ENCODE results near the gene GRID2.

GRID2 gene

DNA sequence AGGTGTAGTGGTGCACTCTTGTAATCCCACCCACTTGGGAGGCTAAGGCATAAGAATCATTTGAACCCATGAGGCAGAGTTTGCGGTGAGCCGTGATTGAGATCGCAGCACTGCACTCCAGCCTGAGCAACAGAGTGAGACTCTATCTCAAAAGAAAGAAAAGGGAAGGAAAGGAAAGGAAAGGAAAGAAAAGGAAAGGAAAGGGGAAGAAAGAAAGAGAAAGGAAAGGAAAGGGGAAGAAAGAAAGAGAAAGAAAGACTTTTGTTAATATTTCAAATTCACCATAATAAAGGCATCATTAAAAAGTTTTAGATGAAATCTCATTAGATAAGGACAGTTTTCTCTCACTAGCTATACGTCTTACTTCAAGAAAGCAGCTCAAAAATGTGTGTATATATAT lies 864.3 kb downstream of the GRID2 start:
- DNase-seq = no peak
- no peak overlapping the region for H3K4me3 ChIP-seq (ENCODE audit: low read length)
- H3F3A ChIP-seq (ENCODE audit: insufficient read depth, low read length) = no peaks in the 10 kb centered on the region
- H3K27me3 ChIP-seq (replicated peaks; ENCODE audit: insufficient read depth, low read length) = no peaks in the 10 kb centered on the region
- H3K27ac ChIP-seq (ENCODE audit: low read length) = no peak overlapping the region
- no peaks in the 10 kb centered on the region for H3K9me2 ChIP-seq (replicated peaks; ENCODE audit: insufficient read depth, low read length)
- TF ChIP-seq EZH2phosphoT487 (IDR thresholded peaks at IDR 0.05; ENCODE audit: low read length) = no peak
- TF ChIP-seq EZH2 (optimal IDR thresholded peaks at IDR 0.05; ENCODE audit: low read depth, low read length) = no peak
- TF ChIP-seq, protein P1, sequence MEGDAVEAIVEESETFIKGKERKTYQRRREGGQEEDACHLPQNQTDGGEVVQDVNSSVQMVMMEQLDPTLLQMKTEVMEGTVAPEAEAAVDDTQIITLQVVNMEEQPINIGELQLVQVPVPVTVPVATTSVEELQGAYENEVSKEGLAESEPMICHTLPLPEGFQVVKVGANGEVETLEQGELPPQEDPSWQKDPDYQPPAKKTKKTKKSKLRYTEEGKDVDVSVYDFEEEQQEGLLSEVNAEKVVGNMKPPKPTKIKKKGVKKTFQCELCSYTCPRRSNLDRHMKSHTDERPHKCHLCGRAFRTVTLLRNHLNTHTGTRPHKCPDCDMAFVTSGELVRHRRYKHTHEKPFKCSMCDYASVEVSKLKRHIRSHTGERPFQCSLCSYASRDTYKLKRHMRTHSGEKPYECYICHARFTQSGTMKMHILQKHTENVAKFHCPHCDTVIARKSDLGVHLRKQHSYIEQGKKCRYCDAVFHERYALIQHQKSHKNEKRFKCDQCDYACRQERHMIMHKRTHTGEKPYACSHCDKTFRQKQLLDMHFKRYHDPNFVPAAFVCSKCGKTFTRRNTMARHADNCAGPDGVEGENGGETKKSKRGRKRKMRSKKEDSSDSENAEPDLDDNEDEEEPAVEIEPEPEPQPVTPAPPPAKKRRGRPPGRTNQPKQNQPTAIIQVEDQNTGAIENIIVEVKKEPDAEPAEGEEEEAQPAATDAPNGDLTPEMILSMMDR (IDR thresholded peaks at IDR 0.05; ENCODE audit: low read length) = no peak
- no peak overlapping the region for H3K4me2 ChIP-seq (ENCODE audit: low read depth, low read length)
- H3K79me2 ChIP-seq (ENCODE audit: low read length) = no peaks in the 10 kb centered on the region
- H4K20me1 ChIP-seq (ENCODE audit: insufficient read depth, low read length) = no peaks in the 10 kb centered on the region
- no peak overlapping the region for H3K9ac ChIP-seq (ENCODE audit: low read length)
- no peak overlapping the region for H2AFZ ChIP-seq (ENCODE audit: low read length)
- H3K36me3 ChIP-seq (replicated peaks; ENCODE audit: insufficient read depth, low read length) = no peaks in the 10 kb centered on the region
- no peaks in the 10 kb centered on the region for H3K4me1 ChIP-seq (ENCODE audit: low read length)
- no peaks in the 10 kb centered on the region for H3K9me3 ChIP-seq (replicated peaks; ENCODE audit: insufficient read depth, low read length)

DNA sequence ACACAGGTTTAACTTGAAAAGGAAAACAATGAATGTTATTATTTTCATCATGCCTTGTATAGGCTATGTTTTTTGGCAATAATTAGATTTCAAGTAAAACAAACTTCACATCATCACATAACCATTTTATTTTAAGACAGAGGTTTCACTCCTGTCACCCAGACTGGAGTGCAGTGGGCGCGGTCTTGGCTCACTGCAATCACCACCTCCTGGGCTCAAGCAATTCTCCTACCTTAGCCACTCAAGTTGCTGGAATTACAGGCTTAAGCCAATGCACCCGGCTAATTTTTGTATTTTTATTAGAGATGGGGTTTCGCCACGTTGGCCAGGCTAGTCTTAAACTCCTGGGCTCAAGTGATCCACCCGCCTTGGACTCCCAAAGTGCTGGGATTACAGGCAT lies 866.2 kb downstream of the GRID2 start:
- no peak for DNase-seq
- Histone ChIP-seq H3K4me2 (ENCODE audit: low read depth, low read length) (no peak overlapping the region), H4K20me1 (ENCODE audit: insufficient read depth, low read length) (no peaks in the 10 kb centered on the region), H3F3A (ENCODE audit: insufficient read depth, low read length) (no peaks in the 10 kb centered on the region), H3K9me2 (replicated peaks; ENCODE audit: insufficient read depth, low read length) (no peaks in the 10 kb centered on the region), H3K27me3 (replicated peaks; ENCODE audit: insufficient read depth, low read length) (no peaks in the 10 kb centered on the region), H3K4me3 (ENCODE audit: low read length) (no peak overlapping the region), H3K4me1 (ENCODE audit: low read length) (no peaks in the 10 kb centered on the region), H3K27ac (ENCODE audit: low read length) (no peak overlapping the region), H3K79me2 (ENCODE audit: low read length) (no peaks in the 10 kb centered on the region), H3K36me3 (replicated peaks; ENCODE audit: insufficient read depth, low read length) (no peaks in the 10 kb centered on the region), H2AFZ (ENCODE audit: low read length) (no peak overlapping the region), H3K9ac (ENCODE audit: low read length) (no peak overlapping the region), H3K9me3 (replicated peaks; ENCODE audit: insufficient read depth, low read length) (no peaks in the 10 kb centered on the region)
- TF ChIP-seq EZH2 (optimal IDR thresholded peaks at IDR 0.05; ENCODE audit: low read depth, low read length) (no peak), EZH2phosphoT487 (IDR thresholded peaks at IDR 0.05; ENCODE audit: low read length) (no peak)
- TF ChIP-seq, protein P1 (IDR thresholded peaks at IDR 0.05; ENCODE audit: low read length) = no peak

DNA sequence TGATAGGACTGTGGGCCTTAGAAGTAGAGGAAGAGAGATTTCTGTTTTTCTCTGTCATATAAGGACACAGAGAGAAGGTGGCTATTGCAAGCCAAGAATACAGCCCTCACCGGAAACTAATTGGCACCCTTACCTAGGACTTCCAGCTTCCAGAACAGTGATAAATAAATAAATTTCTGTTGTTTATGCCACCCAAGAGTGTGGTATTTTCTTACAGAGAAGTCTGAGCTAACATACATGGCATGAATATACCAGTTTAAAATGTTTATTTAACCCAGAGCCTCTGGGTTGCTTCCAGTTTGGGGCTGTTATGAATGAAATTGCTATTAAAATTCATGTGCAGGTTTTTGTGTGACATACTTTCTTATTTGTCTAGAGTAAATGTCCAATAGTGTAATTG lies 870.8 kb downstream of the GRID2 start:
- DNase-seq = no peak
- Histone ChIP-seq H3K9me3 (replicated peaks; ENCODE audit: insufficient read depth, low read length) (no peaks in the 10 kb centered on the region), H3K36me3 (replicated peaks; ENCODE audit: insufficient read depth, low read length) (no peaks in the 10 kb centered on the region), H3K27ac (ENCODE audit: low read length) (no peak overlapping the region), H3K27me3 (replicated peaks; ENCODE audit: insufficient read depth, low read length) (no peaks in the 10 kb centered on the region), H2AFZ (ENCODE audit: low read length) (no peak overlapping the region), H4K20me1 (ENCODE audit: insufficient read depth, low read length) (no peaks in the 10 kb centered on the region), H3K4me1 (ENCODE audit: low read length) (no peaks in the 10 kb centered on the region), H3K79me2 (ENCODE audit: low read length) (no peaks in the 10 kb centered on the region), H3K4me2 (ENCODE audit: low read depth, low read length) (no peak overlapping the region), H3K4me3 (ENCODE audit: low read length) (no peak overlapping the region), H3F3A (ENCODE audit: insufficient read depth, low read length) (no peaks in the 10 kb centered on the region), H3K9ac (ENCODE audit: low read length) (no peak overlapping the region), H3K9me2 (replicated peaks; ENCODE audit: insufficient read depth, low read length) (no peaks in the 10 kb centered on the region)
- TF ChIP-seq, protein P1 (IDR thresholded peaks at IDR 0.05; ENCODE audit: low read length) = no peak
- TF ChIP-seq EZH2phosphoT487 (IDR thresholded peaks at IDR 0.05; ENCODE audit: low read length) (no peak), EZH2 (optimal IDR thresholded peaks at IDR 0.05; ENCODE audit: low read depth, low read length) (no peak)

Data from MM.1S (cell line).